Measurements from ENCODE around the gene CCDC137. TPM values are rescaled to one million over a fixed set of nuclear protein-coding genes. Genes with fewer than 3 reads are reported as not detected.
"Not testable (repeated sequence)": the region's sequence is repeated elsewhere in the genome, so short reads cannot be mapped to it uniquely, and the experiment has no call there.

Gene CCDC137
- total RNA-seq, 1 donor from 2014 or later = 12.8 TPM

DNA sequence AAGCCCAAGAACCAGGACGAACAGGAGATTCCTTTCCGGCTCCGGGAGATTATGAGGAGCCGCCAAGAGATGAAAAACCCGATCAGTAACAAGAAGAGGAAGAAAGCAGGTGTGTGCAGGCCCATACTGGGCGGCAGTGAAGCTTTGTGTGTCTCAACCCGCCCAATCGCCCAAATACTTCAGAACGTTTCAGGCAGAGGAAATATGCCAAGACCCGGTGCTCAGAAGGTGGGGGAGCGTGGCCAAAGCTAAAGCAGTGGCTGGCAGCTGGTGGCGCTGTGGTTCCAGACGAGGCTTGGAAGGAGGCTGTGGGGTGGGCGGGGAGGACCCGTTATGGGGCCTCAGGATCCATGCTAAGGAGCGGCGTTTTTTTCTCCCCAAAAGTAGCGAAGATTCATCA, 1.2 kb downstream of the CCDC137 start:
- DNase-seq (no peak), ATAC-seq (no peak)
- H3K36me3 ChIP-seq = peaks cover 46% of the 10 kb centered on the region
- peak overlapping the region; percentile 100 for H3K4me3 ChIP-seq
- intact Hi-C loops (cut with DNase I) = no loop called here
- H3K4me1 ChIP-seq = peaks cover 31% of the 10 kb centered on the region
- TF ChIP-seq, protein P1, sequence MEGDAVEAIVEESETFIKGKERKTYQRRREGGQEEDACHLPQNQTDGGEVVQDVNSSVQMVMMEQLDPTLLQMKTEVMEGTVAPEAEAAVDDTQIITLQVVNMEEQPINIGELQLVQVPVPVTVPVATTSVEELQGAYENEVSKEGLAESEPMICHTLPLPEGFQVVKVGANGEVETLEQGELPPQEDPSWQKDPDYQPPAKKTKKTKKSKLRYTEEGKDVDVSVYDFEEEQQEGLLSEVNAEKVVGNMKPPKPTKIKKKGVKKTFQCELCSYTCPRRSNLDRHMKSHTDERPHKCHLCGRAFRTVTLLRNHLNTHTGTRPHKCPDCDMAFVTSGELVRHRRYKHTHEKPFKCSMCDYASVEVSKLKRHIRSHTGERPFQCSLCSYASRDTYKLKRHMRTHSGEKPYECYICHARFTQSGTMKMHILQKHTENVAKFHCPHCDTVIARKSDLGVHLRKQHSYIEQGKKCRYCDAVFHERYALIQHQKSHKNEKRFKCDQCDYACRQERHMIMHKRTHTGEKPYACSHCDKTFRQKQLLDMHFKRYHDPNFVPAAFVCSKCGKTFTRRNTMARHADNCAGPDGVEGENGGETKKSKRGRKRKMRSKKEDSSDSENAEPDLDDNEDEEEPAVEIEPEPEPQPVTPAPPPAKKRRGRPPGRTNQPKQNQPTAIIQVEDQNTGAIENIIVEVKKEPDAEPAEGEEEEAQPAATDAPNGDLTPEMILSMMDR (IDR thresholded peaks at IDR 0.05) = no peak
- H3K27me3 ChIP-seq (ENCODE audit: low read depth) = no peaks in the 10 kb centered on the region
- no peak overlapping the region for H3K27ac ChIP-seq
- H3K9me3 ChIP-seq = no peaks in the 10 kb centered on the region

DNA sequence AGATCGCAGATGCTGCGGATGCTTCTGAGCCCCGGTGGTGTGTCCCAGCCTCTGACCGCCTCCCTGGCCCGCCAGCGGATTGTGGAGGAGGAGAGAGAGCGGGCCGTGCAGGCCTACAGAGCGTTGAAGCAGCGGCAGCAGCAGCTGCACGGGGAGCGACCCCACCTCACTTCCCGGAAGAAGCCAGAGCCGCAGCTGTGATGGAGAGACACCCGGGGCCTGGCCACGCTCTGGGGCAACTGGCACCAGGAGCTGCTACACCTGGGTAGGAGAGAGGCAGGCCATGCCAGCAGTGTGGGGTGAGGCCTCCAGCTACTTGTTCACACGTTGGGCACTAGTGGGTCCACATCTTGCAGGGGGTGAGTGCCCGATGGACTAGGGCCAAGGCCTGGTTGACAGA, 6.0 kb downstream of the CCDC137 start:
- no peaks in the 10 kb centered on the region for H3K27me3 ChIP-seq (ENCODE audit: low read depth)
- TF ChIP-seq, protein P1 (IDR thresholded peaks at IDR 0.05) = no peak
- H3K4me1 ChIP-seq = peaks cover 9% of the 10 kb centered on the region
- no peak overlapping the region for H3K27ac ChIP-seq
- intact Hi-C loops (cut with DNase I) = no loop called here
- no peaks in the 10 kb centered on the region for H3K9me3 ChIP-seq
- H3K36me3 ChIP-seq = peaks cover 51% of the 10 kb centered on the region
- DNase-seq (no peak), ATAC-seq (no peak)
- no peak overlapping the region for H3K4me3 ChIP-seq

DNA sequence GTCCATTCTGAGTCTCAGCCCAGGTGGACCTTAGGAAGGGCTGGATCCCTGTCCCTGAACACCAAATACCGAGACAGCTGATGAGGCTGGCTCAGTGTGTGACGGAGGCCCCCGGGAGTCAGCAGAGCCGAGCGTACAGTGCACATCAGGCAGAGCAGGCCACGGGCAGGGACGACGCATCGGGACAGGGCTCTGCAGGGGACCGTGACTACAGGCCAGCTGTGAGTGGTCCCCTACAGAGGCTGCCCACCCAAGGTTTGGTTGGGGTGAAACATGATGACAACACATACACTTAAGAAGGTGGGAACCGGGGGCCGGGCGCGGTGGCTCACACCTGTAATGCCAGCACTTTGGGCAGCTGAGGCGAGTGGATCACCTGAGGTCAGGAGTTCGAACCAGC, 6.4 kb downstream of the CCDC137 start:
- Histone ChIP-seq H3K36me3 (peaks cover 51% of the 10 kb centered on the region), H3K27ac (no peak overlapping the region), H3K27me3 (ENCODE audit: low read depth) (no peaks in the 10 kb centered on the region), H3K4me1 (peaks cover 5% of the 10 kb centered on the region), H3K4me3 (no peak overlapping the region), H3K9me3 (no peaks in the 10 kb centered on the region)
- intact Hi-C loops (cut with DNase I) = no loop called here
- TF ChIP-seq, protein P1 (IDR thresholded peaks at IDR 0.05) = no peak
- DNase-seq (no peak), ATAC-seq (peak in 1 of 2 donors; percentile 11)

DNA sequence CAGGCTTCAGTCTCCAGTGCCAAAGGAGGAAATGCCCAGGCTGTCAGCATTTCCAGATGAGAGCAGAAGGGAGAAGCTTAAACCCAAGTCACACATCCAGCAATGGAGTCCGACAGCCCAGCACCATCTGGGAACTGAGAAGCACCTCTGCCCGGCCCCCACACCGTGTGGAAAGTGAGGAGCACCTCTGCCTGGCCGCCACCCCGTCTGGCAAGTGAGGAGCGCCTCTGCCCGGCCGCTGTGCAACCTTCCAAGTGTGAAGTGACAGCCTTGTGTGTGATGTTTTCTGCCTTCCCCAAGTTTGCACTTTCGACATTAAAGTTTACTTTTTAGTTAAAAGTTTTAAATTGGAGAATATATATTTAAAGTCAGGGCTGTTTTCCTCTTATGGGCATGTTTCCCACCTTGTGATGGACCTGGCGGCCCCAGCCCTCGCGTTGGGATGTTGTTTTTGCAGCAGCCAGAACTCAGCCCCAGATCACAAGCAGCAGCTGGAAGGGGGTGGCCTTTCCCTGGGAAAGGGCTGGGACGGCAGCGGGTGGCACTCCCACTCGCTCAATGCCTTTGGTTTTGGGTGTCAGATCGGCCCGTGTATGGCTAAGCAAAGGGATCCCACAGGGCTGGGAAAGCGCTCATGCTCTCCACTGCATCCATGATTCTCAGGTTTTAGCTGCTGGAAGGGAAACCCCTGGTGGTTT, 7.2 kb downstream of the CCDC137 start:
- no peak for ATAC-seq
- H3K36me3 ChIP-seq = peaks cover 51% of the 10 kb centered on the region

GRCh38 chr17:81675515-81676221, 9.1 kb downstream of the CCDC137 start:
- H3K9me3 ChIP-seq; H3K4me1 ChIP-seq; intact Hi-C loops (cut with DNase I); DNase-seq; H3K4me3 ChIP-seq; H3K27ac ChIP-seq; ATAC-seq; H3K27me3 ChIP-seq (ENCODE audit: low read depth): not testable (repeated sequence)
- peaks cover 36% of the 10 kb centered on the region for H3K36me3 ChIP-seq
- TF ChIP-seq, protein P1 (IDR thresholded peaks at IDR 0.05) = peak; percentile 60

More for the DNA sequence above, 7.2 kb downstream of the CCDC137 start:
- no peaks in the 10 kb centered on the region for H3K9me3 ChIP-seq
- H3K27me3 ChIP-seq (ENCODE audit: low read depth) = no peaks in the 10 kb centered on the region
- H3K4me3 ChIP-seq = no peak overlapping the region
- intact Hi-C loops (cut with DNase I) = no loop called here
- DNase-seq = no peak
- TF ChIP-seq, protein P1 (IDR thresholded peaks at IDR 0.05) = no peak
- no peak overlapping the region for H3K27ac ChIP-seq
- no peaks in the 10 kb centered on the region for H3K4me1 ChIP-seq

Measured in lower lobe of right lung (tissue), 2 donors.